Chondrocyte (in vitro differentiated cells): ENCODE results near the gene IQSEC3. TPM values are rescaled to one million over a fixed set of nuclear protein-coding genes. Genes with fewer than 3 reads are reported as not detected.
A peak's percentile ranks its signal among the peaks of the same experiment; 100 is the strongest.

ENCODE experiments used
- DNase-seq: peaks from one replicate; pipeline ENCODE4 v3.0.0; 2021; ENCODE audit warnings: mixed read lengths, low spot score
- H3K27ac Mint-ChIP-seq: one replicate; pipeline ENCODE4 v1.8.0; 2021; ENCODE audit warnings: mild to moderate bottlenecking, moderate library complexity, mixed read lengths; ENCODE audit not compliant: unreplicated experiment
- H3K27me3 Mint-ChIP-seq: 2 replicates; pipeline ENCODE4 v1.8.0; 2021; ENCODE audit warnings: low read depth, mixed read lengths
- H3K36me3 Mint-ChIP-seq: 2 replicates; pipeline ENCODE4 v1.8.0; 2021; ENCODE audit warnings: low read depth, mixed read lengths
- H3K4me1 Mint-ChIP-seq: 2 replicates; pipeline ENCODE4 v1.8.0; 2021; ENCODE audit warnings: low read depth, mild to moderate bottlenecking, mixed read lengths
- H3K4me3 Mint-ChIP-seq: one replicate; pipeline ENCODE4 v1.8.0; 2021; ENCODE audit warnings: mild to moderate bottlenecking, moderate library complexity, mixed read lengths; ENCODE audit not compliant: unreplicated experiment
- H3K9me3 Mint-ChIP-seq: 2 replicates; pipeline ENCODE4 v1.8.0; 2021; ENCODE audit warnings: low read depth, mixed read lengths
- total RNA-seq: library from RNA; stranded (reverse); gene quantifications from 3 replicates; pipeline ENCODE4 v1.2.1, GENCODE V29; 2021
- TF ChIP-seq, protein P1 (sequence below): fragments of 200-600 bp; sonication (generic); IDR thresholded peaks from 2 replicates; pipeline ENCODE4 v1.5.0; 2021; ENCODE audit warnings: antibody characterized with exemption, mild to moderate bottlenecking, moderate library complexity

The IQSEC3 gene
- total RNA-seq, 1 donor from 2014 or later: not detected

DNA sequence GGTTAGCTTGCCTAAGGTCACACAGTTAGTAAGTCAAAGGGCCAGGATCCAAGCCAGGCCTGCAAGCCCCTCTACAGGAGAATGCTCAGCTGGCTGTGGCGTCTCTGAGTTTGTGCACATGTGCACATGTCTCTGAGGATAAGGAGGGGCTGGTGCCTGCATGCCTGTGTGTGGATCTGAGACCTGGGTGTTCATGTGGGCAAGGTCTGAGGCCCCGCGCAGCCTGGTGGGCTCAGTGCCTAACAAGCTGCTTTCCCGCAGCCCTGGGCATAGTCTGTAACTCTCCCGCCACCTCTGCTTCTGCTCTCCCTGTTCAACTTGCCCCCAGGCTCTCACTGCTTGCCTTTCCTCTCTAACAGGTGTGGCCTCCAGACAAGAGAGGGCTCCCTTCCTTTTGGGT, 151.7 kb downstream of the IQSEC3 start:
- Mint-ChIP-seq H3K4me1 (peaks cover 3% of the 10 kb centered on the region), H3K27ac (no peak overlapping the region), H3K27me3 (peaks cover 33% of the 10 kb centered on the region), H3K9me3 (no peaks in the 10 kb centered on the region), H3K4me3 (no peak overlapping the region), H3K36me3 (no peaks in the 10 kb centered on the region)
- no peak for DNase-seq
- TF ChIP-seq, protein P1, sequence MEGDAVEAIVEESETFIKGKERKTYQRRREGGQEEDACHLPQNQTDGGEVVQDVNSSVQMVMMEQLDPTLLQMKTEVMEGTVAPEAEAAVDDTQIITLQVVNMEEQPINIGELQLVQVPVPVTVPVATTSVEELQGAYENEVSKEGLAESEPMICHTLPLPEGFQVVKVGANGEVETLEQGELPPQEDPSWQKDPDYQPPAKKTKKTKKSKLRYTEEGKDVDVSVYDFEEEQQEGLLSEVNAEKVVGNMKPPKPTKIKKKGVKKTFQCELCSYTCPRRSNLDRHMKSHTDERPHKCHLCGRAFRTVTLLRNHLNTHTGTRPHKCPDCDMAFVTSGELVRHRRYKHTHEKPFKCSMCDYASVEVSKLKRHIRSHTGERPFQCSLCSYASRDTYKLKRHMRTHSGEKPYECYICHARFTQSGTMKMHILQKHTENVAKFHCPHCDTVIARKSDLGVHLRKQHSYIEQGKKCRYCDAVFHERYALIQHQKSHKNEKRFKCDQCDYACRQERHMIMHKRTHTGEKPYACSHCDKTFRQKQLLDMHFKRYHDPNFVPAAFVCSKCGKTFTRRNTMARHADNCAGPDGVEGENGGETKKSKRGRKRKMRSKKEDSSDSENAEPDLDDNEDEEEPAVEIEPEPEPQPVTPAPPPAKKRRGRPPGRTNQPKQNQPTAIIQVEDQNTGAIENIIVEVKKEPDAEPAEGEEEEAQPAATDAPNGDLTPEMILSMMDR: no peak

DNA sequence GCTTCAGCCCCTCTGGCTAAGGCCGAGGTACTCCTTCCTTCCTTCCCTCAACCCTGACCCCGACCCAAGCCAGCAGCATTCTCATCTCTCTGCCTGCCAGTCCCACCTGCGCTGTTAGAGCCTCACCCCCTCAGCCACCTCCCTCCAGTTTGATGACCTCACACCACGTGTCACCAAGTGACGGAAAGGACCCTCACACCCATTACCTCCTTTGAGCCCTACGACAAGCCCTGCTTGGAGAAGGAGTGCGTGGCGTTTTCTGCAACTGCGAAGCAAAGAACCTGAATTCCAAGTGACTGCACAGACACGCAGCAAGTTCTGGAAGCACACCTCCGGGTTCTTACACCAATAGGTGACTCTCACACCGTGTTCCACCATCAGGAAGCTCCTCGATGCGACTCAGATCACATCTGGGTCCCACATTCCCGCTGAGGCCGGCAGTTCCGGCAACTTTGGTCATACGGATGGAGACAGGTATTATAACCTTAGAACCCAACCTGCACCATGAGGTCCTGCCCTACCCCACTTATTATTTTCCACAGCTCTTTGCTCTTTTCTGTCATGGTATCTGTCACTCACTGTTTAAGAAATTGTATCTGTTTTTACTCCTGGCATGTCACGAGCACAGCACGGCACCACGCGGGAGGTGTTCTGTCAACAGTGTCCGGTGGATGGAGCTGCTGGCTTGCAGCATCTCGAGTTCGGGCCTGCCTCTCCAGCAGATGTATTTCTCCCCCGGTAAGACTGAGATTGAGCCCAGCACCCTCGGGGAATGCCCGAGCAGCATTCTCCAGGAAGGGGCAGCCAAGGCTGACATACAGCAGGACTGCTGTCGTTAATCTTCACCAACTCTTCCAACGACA, 152.4 kb downstream of the IQSEC3 start:
- DNase-seq: no peak
- Mint-ChIP-seq H3K4me1 (peaks cover under 1% of the 10 kb centered on the region), H3K4me3 (no peak overlapping the region), H3K27ac (no peak overlapping the region), H3K9me3 (no peaks in the 10 kb centered on the region), H3K27me3 (peaks cover 26% of the 10 kb centered on the region), H3K36me3 (no peaks in the 10 kb centered on the region)
- TF ChIP-seq, protein P1: no peak

DNA sequence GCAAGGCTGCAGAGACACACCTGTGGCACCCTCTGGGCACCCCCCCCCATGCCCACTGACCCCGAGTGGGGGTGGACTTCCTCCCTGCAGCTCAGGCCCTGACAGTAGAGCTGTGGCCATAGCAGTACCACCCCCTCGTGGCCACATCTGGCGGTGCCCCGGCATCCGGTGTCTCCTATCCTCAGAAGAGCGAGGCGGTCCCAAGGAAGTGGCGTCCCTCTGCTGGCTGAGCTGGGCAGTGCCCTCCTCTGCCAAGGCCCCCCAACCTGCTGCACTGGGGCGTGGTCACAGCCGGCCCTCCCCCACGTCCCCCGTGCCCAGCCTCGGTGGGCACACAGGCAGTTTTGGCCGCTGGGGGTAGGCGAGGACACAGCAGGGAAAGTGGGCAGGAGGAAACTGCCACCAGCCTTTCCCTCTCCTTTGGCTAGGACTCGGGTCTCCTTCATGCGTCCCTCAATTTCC, 153.4 kb downstream of the IQSEC3 start:
- peak overlapping the region; percentile 49 for H3K27ac Mint-ChIP-seq
- TF ChIP-seq, protein P1: peak; percentile 78
- no peak overlapping the region for H3K4me3 Mint-ChIP-seq
- H3K27me3 Mint-ChIP-seq: peaks cover 22% of the 10 kb centered on the region
- H3K36me3 Mint-ChIP-seq: no peaks in the 10 kb centered on the region
- no peak for DNase-seq
- H3K9me3 Mint-ChIP-seq: no peaks in the 10 kb centered on the region
- no peaks in the 10 kb centered on the region for H3K4me1 Mint-ChIP-seq

DNA sequence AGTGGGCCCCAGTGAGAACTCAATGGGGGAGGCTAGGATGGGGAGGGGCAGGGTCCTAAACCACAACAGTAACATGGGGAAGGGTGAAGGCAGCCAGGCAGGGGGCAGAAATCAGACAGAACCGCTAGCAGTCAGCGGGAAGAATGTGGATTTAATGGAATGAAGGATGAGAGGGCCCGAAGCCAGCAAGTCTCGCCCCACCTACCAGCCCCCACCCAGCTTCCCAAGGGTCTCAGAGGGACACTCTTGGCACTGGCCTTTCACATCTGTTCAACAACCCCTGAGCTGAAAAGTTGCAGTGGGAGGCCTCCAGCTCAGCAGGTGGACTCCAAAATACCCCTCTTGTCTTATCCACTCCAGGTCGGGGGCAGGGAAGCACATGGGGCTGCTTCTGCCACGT, 153.9 kb downstream of the IQSEC3 start:
- Mint-ChIP-seq H3K9me3 (no peaks in the 10 kb centered on the region), H3K4me1 (no peaks in the 10 kb centered on the region), H3K27ac (peak overlapping the region; percentile 49), H3K36me3 (no peaks in the 10 kb centered on the region), H3K4me3 (no peak overlapping the region), H3K27me3 (peaks cover 18% of the 10 kb centered on the region)
- TF ChIP-seq, protein P1: no peak
- no peak for DNase-seq

DNA sequence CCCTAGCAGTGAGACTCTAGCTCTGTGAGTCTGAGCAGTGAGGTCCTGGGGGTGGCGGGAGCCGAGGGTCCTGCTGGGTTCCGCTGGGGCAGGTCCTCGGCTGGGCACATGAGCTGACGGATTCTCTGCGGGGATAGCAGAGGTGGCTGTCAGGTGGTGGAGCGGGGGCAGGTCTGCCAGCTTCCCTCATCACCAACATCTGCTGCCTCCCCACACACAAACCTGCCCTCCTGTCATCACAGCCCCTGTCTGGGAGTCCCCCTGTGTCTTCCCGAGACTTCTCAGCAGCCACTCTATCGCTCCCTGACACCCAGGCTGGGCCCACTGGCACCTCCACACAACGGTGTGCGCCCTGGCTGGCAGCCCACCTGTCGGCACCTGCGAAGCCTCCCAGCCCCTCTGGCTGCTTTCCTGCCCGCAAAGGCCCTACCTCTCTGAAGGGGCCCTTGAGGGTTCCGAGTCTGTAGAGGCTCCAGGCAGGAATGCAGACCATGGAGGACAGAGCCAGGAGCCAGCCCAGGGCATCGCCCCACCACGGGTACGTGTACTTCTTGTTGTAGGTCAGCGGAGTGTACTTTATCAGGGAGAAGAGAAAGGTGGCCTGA, 154.5 kb downstream of the IQSEC3 start:
- no peaks in the 10 kb centered on the region for H3K36me3 Mint-ChIP-seq

More for the DNA sequence above, 154.5 kb downstream of the IQSEC3 start:
- Mint-ChIP-seq H3K4me1 (no peaks in the 10 kb centered on the region), H3K27me3 (peaks cover 22% of the 10 kb centered on the region), H3K27ac (no peak overlapping the region), H3K9me3 (no peaks in the 10 kb centered on the region), H3K4me3 (no peak overlapping the region)
- no peak for DNase-seq
- TF ChIP-seq, protein P1: no peak
